PC-3 (cell line): ENCODE results near the gene R3HCC1L.

ENCODE experiments used
- CTCF ChIP-seq: fragments of 300-600 bp; sonication (generic); conservative IDR thresholded peaks from 2 replicates; pipeline ENCODE4 v1.5.1; 2017; ENCODE audit warnings: antibody characterized with exemption, low read depth, mild to moderate bottlenecking, low read length
- EZH2 ChIP-seq: fragments of 300-600 bp; sonication (generic); IDR thresholded peaks from one replicate; pipeline ENCODE4 v1.6.1; 2017; ENCODE audit warnings: antibody characterized with exemption, mild to moderate bottlenecking, low read length; ENCODE audit not compliant: unreplicated experiment
- EZH2phosphoT487 ChIP-seq: fragments of 300-600 bp; sonication (generic); IDR thresholded peaks from 2 replicates; pipeline ENCODE4 v1.6.1; 2018; ENCODE audit warnings: mild to moderate bottlenecking, antibody characterized with exemption, low read length, borderline replicate concordance

DNA sequence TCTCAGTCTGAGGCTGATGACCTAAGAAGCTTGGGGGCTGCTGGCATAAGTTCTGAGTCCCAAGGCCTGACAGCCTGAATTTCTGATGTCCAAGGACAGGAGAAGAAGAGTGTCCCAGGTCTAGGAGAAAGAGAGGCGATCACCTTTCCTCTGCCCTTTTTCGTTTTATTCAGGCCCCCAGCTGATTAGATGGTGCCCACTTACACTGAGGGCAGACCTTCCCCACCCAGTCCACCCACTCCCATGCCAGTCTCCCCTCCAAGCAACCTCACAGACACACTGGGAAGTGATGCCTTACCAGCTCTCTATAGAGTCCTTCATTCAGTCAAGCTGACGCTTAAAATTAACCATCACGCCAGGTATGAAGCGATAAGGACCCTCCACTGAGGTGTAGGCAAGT is 152.9 kb downstream of the R3HCC1L start:
- TF ChIP-seq CTCF (no peak), EZH2phosphoT487 (no peak), EZH2 (no peak)
